Thoracic aorta (tissue), 2 donors: ENCODE results near the gene ALOX5. TPM values are rescaled to one million over a fixed set of nuclear protein-coding genes. Genes with fewer than 3 reads are reported as not detected.

Source experiments
- ATAC-seq: fragments of 150-250 bp; one replicate; pipeline ENCODE4 v1.8.0; 2017; ENCODE audit warnings: low read depth; ENCODE audit not compliant: insufficient number of reproducible peaks, low FRiP score
- DNase-seq: peaks from one replicate; pipeline ENCODE4 v3.0.0-alpha.2; 2020; ENCODE audit warnings: low spot score
- H3K27ac ChIP-seq, 2 donors: fragments of 200-600 bp; sonication (generic); 1 replicate in 1 of 2; 2 replicates in 1 of 2; pipeline ENCODE4 v1.5.1; 2016; ENCODE audit warnings: mild to moderate bottlenecking in 2 of 2, moderate library complexity in 2 of 2
- H3K27me3 ChIP-seq: fragments of 200-600 bp; sonication (generic); replicated peaks from 2 replicates; pipeline ENCODE4 v1.6.0; 2016; ENCODE audit warnings: mild to moderate bottlenecking; ENCODE audit not compliant: insufficient read depth
- H3K36me3 ChIP-seq: fragments of 200-600 bp; sonication (generic); one replicate; pipeline ENCODE4 v1.5.1; 2016
- H3K4me1 ChIP-seq, 2 donors: fragments of 200-600 bp; sonication (generic); 1 replicate in 1 of 2; 2 replicates in 1 of 2; pipeline versions ENCODE4 v1.5.1 to v1.6.0; 2016; ENCODE audit warnings: low read depth in 2 of 2, mild to moderate bottlenecking in 1 of 2; ENCODE audit not compliant: control insufficient read depth in 1 of 2
- H3K4me3 ChIP-seq: fragments of 200-600 bp; sonication (generic); 2 replicates; pipeline ENCODE4 v1.5.1; 2016; ENCODE audit warnings: mild to moderate bottlenecking
- H3K9me3 ChIP-seq: fragments of 200-600 bp; sonication (generic); 2 replicates; pipeline ENCODE4 v1.5.1; 2016
- total RNA-seq, 2 donors: library from RNA; depleted of rRNA; stranded (reverse); fragments of >200 nt; gene quantifications; one replicate each; pipeline versions ENCODE4 v1.1.0 to v1.2.3, GENCODE V29; 2016
- TF ChIP-seq, protein P1 (sequence below): fragments of 200-600 bp; sonication (generic); IDR thresholded peaks from one replicate; pipeline ENCODE4 v1.5.1; 2019; ENCODE audit warnings: antibody characterized with exemption

ALOX5 gene
- total RNA-seq, 2 donors from 2014 or later = 64.1 to 69.7 TPM

DNA sequence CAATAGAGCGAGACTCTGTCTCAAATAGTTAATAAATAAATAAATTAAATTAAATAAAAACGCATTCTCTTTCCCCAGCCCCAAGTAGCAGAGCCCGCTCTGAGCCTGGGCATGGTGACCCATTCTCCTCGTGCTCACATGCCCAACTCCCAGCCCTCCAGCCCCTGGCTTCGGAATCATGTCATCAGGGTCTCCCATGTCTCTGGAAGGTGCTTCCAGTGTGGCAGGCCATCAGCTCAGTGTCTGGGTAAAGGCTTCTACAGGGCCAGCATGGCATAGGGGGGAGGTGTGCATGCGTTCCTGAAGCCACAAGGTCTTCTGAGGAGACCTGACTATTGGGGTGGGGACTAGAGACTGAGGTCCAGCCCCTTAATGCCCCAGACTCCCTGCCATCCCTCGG, 72.8 kb downstream of the ALOX5 start:
- H3K4me1 ChIP-seq = no peaks in the 10 kb centered on the region
- H3K9me3 ChIP-seq = no peaks in the 10 kb centered on the region
- TF ChIP-seq, protein P1, sequence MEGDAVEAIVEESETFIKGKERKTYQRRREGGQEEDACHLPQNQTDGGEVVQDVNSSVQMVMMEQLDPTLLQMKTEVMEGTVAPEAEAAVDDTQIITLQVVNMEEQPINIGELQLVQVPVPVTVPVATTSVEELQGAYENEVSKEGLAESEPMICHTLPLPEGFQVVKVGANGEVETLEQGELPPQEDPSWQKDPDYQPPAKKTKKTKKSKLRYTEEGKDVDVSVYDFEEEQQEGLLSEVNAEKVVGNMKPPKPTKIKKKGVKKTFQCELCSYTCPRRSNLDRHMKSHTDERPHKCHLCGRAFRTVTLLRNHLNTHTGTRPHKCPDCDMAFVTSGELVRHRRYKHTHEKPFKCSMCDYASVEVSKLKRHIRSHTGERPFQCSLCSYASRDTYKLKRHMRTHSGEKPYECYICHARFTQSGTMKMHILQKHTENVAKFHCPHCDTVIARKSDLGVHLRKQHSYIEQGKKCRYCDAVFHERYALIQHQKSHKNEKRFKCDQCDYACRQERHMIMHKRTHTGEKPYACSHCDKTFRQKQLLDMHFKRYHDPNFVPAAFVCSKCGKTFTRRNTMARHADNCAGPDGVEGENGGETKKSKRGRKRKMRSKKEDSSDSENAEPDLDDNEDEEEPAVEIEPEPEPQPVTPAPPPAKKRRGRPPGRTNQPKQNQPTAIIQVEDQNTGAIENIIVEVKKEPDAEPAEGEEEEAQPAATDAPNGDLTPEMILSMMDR = no peak
- no peaks in the 10 kb centered on the region for H3K36me3 ChIP-seq
- H3K27ac ChIP-seq = no peak overlapping the region
- H3K4me3 ChIP-seq = no peak overlapping the region
- DNase-seq (no peak), ATAC-seq (no peak)
- no peaks in the 10 kb centered on the region for H3K27me3 ChIP-seq

DNA sequence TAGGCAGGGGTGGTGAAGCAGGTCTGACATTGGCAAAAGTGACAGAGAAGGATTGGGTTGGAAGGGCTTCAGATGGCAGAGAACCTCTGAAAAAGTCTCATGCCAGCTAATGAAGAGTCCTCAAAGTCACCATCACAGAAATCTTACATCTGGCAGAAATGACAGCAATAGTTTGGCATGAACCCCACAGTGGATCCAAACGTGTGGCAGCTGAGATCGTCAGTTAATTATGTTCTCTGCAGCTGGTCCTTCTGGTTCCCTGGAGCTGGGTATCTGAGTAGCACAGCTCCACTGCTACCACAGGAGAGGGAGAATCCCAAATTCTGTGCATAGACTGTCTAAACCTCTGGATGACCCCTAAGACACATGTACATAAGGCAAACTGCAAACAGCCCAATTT, 73.4 kb downstream of the ALOX5 start:
- no peak for DNase-seq
- no peak for ATAC-seq
- Histone ChIP-seq H3K27ac (no peak overlapping the region), H3K4me3 (no peak overlapping the region), H3K9me3 (no peaks in the 10 kb centered on the region), H3K27me3 (no peaks in the 10 kb centered on the region), H3K4me1 (no peaks in the 10 kb centered on the region), H3K36me3 (no peaks in the 10 kb centered on the region)
- TF ChIP-seq, protein P1 = no peak

DNA sequence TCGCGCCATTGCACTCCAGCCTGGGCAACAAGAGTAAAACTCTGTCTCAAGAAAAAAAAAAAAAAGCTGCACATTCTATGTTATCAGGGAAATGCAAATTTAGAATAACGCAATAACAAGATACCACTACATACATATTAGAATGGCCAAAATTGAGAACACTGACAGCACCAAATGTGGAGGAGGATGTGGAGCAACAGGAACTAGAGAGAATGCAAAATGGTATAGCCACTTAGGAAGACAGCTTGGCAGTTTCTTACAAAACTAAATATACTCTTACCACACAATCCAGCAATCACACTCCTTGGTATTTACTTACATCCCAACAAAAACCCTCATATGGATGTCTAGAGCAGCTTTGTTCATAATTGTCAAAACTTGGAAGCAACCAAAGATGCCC, 76.8 kb downstream of the ALOX5 start:
- DNase-seq (no peak), ATAC-seq (no peak)
- H3K27ac ChIP-seq = no peak overlapping the region
- TF ChIP-seq, protein P1 = no peak
- H3K9me3 ChIP-seq = no peaks in the 10 kb centered on the region
- no peak overlapping the region for H3K4me3 ChIP-seq
- H3K36me3 ChIP-seq = no peaks in the 10 kb centered on the region
- H3K4me1 ChIP-seq = no peaks in the 10 kb centered on the region
- H3K27me3 ChIP-seq = no peaks in the 10 kb centered on the region

DNA sequence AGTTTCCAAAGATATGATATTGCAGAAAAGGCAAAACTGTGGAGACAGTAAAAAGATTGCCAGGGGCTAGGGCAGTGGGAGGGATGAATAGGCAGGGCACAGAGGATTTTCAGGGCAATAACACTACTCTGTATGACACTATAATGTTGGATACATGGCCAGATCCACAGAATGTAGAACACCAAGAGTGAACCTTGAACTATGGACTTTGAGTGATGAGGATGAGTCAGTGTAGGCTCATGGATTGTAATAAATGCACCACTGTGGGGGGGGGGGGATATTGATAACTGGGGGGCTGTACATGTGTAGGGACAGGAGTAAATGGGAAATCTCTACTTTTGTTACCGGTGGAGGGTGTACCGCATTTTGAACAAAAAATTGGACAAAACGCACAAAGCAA, 77.4 kb downstream of the ALOX5 start:
- H3K9me3 ChIP-seq = no peaks in the 10 kb centered on the region

DNA sequence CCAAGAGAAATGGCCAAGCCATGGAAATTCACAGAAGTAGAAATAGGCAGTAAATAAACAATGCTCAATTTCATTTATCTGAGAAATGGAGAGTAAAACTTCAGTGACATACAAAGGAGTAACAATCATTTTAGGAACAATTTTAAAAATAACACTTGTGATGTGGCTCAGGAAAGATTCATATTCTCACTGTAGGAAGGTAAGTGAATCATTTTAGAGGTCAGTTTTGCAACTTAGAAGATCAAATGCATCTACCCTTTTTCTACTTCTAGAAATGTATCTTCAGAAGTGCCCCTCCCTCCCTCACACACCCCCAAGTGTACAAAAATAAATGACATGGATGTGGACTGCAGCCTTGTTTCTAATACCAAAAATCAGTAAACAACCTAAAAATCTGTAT, 78.3 kb downstream of the ALOX5 start:
- ATAC-seq (no peak), DNase-seq (no peak)
- Histone ChIP-seq H3K36me3 (peaks cover 9% of the 10 kb centered on the region), H3K27me3 (no peaks in the 10 kb centered on the region), H3K4me1 (no peaks in the 10 kb centered on the region), H3K9me3 (no peaks in the 10 kb centered on the region), H3K4me3 (no peak overlapping the region), H3K27ac (no peak overlapping the region)
- TF ChIP-seq, protein P1 = no peak

More for the DNA sequence above, 77.4 kb downstream of the ALOX5 start:
- no peak for DNase-seq
- H3K27me3 ChIP-seq = no peaks in the 10 kb centered on the region
- no peak overlapping the region for H3K27ac ChIP-seq
- peaks cover 2% of the 10 kb centered on the region for H3K36me3 ChIP-seq
- H3K4me1 ChIP-seq = no peaks in the 10 kb centered on the region
- no peak for ATAC-seq
- no peak overlapping the region for H3K4me3 ChIP-seq
- TF ChIP-seq, protein P1 = no peak
